HG02678 (cell line): ENCODE results near the gene MNS1.
A peak's percentile ranks its signal among the peaks of the same experiment; 100 is the strongest.
"Not testable (repeated sequence)": the region's sequence is repeated elsewhere in the genome, so short reads cannot be mapped to it uniquely, and the experiment has no call there.

Experiments
- ATAC-seq: cut with Tn5 transposase; IDR thresholded peaks from one replicate; pipeline ENCODE4 v1.9.1; 2021; ENCODE audit warnings: mild to moderate bottlenecking, moderate library complexity; ENCODE audit not compliant: unreplicated experiment

Gene MNS1

DNA sequence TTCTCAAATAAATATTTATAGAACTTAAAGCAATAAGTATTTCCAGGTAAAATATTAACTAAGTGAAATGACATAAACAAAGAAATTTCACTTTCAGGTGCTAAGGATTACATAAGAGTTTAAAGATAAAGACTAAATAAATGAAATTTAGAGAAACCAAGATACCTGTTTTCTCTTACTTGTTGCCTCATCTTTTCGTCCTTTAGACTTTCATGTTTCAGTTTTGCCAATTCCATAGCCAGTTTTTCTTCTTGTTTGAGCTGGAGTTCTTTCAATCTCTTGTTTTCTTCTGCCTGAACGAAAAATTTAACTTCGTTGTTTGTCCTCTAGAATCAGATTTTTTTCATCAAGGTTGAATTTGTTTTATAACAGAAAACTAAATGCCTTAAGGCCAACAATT is 8.7 kb downstream of the MNS1 start:
- no peak for ATAC-seq

DNA sequence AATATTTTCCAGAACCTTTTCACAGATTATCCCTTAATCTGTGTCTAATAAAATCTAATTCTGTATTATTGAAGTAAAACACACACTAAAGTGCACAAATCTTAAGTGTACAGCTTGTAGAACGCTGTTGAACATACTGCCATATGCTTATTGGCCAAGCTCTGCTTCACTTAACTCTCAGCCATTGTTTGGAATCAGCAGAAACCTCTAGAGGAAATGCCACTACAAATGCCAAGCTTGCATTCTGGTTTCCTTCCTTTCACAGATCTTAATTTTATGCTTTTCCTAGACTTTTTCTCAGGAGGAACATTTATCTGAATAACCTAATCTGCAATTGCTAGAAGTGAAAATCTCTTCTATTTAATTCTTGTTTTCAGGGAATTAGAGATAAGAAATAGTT is 10.1 kb downstream of the MNS1 start:
- no peak for ATAC-seq

DNA sequence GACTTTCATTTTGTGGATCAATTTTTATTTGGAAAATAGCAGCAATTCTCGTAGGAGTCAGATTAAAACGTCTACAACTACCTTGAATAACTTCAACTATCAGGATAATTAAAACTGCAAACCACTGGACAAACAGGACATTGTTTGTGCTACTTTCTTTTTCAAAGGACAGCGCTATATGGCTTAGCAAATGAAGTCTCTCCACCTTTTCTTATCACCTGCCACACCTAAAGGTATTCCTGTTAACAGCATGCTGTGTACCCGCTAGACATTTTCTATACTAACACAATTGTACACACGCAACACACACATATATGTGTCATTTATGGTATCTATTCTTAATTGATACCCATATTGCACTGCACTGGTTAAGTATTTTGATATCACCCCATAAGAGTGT is 19.2 kb downstream of the MNS1 start:
- ATAC-seq: no peak

DNA sequence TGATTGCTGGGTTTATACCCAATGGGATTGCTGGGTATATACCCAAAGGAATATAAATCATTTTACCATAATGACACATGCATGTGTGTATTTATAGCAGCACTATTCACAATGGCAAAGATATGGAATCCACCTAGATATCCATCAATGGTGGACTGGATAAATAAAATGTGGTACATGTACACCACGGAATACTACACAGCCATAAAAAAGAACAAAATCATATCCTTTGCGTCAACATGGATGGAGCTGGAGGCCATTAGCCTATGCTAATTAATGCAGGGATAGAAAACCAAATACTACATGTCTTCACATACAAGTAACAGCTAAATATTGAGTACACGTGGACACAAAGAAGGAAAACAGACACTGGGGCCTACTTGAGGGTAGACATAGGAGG is 22.6 kb downstream of the MNS1 start:
- no peak for ATAC-seq

DNA sequence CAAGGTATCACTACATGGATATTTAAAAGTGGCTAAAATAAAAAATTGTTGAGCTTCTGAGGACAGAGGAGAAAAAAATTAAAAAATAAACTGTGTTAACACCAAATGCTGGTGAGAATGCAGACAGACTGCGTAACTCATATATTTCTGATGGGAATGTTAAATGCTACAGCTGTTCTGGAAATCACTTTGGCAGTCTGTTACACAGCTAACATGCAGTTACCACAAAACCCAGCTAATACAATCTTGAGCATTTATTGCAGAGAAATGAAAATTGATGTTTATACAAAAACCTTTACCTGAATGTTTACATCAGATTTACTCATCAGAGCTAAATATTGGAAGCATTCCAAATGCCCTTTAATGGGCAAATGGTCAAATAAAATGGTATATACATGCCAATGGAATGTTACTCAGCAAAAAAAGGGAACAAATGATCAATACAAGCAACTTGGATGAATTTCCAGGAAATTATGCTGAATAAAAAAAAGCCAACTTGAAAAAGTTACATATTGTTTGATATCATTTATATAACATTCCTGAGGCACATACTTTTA is 24.6 kb downstream of the MNS1 start:
- ATAC-seq: no peak

DNA sequence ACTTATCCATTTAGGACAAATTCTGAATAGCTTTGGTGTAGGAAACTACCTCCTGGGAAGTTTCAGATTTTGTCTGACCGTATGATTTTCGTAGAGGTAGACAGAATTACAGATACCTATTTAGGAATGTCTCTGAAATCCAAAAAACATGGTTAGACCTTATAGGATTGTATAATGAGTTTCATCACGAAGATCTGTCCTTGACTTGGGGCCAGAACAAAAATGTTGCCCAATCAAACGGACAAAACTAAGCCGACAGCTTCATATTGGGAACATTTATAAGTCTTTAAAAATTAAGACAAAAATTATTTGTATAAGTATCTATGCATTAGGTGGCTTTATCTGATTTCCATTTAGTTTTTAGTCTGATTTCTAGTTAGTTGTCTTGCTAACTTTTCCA is 32.6 kb downstream of the MNS1 start:
- no peak for ATAC-seq

DNA sequence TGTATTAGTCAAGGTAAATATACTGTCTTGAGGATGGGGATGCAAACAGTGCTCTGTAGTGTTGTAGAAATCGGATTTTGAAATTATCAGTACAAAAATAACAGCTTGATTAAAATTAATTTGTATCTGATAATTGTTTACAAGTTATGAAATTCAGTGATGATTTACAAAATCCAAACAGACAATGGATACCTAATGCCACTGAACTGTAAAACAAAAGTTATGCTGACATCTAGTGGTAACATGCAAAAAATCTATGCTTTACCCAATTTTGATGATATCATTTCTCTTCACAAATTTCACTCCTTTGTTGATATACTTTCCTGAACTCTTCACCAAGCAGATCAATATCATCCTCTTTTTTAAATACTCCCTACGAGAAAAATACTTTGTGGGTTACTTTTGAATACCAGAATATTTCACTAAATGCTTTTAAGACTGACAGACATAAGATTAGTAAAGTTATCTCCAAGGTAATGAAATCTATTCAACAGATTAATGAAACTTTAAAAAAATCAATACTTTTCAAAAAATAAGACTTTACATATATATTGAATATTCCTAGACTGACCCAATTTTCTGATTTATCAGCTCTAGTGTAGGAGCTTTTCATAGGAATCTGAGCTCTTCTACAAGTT is 36.0 kb downstream of the MNS1 start:
- ATAC-seq: peak; percentile 50

DNA sequence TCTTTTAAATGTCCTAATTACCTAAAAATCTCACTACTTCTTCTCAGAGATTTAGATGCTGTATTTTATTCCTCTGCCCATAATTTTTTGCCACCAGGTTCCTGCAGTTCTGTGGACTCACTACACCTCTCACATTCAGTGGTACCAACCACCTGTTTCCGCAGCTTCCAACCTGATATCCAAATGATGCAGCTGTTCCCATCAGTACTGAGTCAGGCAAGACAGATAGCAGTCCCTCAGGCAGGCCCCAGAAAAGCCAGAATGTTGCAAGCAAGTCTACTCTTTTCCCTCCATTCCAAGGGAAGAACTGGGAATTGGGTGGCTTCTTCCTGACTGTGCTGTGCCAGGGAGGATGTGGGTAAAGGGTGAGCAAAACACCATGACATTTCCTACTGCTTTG is 39.0 kb downstream of the MNS1 start:
- no peak for ATAC-seq

DNA sequence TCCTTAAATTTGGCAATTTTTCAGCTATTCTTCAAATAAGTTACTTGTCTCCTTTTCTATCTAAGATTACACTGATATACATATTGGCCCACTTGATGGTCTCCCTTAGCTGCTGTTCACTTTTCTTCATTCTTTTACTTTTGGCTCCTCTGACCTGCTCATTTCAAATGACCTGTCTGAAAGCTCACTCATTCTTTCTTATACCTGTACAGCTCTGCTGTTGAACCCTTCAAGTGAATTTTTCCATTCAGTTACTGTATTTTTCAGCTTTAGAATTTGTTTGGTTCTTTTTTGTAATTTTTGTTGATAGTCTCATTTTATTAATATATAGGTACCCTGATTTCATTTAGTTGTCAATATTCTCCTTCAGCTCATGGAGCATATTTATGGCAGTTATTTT is 39.7 kb downstream of the MNS1 start:
- ATAC-seq: no peak

DNA sequence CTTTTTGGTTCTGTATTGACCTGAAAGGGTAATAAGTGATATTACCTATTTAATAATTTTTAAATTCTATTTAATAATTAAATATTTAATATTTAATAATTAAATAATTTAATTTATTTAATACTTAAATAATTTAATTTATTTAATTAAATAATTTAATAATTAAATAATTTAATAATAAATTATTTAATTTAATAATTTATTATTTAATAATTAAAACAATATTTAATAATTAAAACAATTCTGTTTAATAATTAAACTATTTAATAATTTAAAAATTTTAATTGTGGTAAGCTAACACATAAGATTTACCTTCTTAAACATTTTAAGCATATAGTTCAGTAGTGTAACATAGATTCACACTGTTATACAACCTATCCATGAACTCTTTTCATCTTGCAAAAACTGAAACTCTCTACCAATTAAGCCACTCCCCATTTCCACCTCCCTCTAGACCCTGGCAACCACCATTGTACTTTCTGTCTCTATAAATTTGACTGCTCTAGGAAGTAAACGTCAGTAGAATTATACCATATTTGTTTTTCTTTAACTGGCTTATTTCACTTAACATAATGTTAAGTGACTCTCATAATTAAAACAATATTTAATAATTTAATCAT is 51.7 kb downstream of the MNS1 start:
- ATAC-seq: not testable (repeated sequence)

DNA sequence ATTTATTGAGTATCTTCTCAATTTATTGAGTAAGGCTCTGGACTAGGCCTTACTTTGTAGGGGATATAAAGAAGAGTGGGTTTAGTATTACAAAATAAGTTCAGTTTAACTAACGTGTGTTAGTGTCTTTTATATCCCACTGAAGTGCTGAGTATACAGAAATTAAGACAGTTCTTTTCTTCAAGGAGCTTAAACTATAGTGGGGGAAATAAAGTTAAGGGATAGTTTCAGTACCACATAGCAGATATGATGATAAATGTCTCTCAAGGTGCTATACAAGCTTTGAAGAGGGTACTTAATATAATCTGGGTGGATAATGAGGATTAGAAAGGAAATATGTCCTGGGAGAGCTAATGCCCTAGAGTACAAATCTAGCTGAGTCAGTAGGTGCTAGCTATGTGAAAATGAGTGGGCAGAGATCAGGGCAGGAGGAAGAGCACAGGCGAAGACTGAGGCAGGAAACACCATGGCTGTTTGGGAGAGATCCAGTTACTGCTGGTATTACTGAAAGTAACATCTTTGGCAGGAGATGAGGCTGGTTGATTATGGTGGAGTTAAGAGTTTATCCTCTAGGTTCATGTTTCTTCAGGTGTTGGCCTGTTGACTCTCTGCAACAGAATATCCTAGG is 53.7 kb downstream of the MNS1 start:
- no peak for ATAC-seq

DNA sequence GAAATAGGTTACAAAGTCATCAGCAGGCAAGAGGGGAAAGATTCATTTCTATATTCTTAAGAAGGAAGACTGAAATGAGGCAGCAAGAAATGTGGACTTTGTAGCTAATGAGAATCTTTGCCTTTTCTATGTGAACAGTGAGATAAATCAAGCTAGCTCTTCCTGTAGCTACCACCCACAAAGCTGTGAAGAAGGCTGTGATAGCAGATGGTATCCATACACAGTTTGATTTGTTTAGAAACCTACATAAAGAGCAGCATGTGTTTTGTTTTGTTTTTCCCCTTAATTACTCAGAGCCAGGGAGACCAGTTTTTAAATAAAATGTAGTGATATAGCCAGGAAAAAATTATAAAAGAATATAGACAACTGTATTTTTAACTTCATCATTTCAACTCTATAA is 54.2 kb downstream of the MNS1 start:
- no peak for ATAC-seq

DNA sequence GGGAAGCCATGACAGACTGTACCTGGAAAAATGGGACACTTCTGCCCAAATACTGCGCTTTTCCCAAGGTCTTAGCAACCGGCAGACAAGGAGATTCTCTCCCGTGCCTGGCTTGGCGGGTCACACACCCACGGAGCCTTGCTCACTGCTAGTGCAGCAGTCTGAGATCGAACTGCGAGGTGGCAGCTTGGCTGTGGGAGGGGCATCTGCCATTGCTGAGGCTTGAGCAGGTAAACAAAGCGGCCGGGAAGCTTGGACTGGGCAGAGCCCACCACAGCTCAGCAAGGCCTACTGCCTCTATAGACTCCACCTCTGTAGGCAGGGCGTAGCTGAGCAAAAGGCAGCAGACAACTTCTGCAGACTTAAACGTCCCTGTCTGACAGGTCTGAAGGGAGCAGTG is 65.7 kb downstream of the MNS1 start:
- not testable (repeated sequence) for ATAC-seq

DNA sequence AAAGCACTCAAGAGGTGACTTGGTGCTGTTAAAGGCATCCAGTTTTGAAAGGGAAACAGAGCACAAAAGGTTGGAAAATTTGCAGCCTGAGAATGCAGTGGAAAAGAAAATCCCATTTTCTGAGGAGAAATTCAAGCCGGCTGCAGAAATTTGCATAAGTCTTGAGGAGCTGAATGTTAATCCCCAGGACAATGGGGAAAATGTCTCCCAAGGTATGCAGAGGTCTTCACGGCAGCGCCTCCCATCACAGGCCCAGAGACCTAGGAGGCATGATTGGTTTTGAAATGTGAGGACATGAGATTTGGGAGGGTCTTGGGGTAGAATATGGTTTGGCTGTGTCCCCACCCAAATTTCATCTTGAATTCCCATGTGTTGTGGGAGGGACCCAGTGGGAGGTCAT is 67.6 kb downstream of the MNS1 start:
- ATAC-seq: not testable (repeated sequence)

DNA sequence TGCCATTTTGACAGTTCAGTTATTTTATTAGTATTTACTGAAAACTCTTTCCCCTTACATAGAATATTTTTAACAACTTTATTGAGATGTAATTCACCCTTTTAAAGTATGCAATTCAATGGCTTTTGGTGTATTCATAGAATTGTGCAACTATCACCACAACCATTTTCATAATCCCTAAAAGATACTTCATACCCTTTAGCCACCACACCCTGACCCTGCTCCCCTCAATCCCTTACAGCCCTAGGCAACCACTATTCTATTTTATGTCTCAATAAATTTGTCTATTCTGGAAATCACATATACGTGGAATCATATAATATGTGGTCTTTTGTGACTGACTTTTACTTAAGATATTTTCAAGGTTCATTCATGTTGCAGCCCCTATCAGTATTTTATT is 70.0 kb downstream of the MNS1 start:
- no peak for ATAC-seq

DNA sequence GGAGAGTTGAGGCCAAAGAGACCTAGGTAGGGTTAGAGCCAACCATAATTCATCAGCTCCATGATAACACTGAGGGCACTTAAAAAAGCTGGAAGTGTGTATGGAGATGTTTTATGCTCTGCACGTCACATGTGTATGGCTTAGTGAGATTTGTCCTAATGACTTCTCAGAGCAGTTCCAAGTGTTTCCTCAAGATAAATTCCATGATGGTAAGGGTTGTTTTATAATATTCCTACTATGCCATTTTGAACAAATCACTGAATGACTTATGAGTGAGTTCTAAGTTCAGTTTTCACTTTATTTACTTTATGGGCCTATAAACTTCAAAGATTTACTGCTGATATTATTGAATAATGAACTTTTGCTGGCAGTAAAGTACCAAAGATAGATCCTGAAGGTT is 71.7 kb downstream of the MNS1 start:
- ATAC-seq: no peak

DNA sequence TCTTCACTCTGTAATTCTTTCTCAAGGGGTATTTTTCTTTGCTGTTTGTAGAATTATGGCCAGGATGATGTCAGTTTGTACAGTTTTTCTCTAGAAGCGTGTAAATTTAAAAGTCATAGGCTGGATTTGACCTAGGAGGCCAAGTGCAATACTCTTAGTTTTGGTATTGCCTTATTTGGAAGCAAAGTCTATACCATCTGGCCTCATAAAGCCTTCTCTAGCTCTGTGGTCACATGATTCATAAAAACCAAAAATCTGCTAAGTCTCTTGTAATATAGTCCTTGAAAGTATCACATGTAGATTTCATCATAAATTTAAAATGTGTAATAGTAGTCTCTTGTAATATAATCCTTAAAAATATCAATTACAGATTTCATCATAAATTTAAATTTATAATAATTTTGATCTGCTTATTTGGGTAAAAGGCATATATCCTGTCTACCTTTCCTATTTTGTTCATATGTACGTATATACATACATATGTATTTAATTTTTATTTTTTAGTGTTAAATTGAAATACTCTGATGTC is 74.1 kb downstream of the MNS1 start:
- no peak for ATAC-seq

DNA sequence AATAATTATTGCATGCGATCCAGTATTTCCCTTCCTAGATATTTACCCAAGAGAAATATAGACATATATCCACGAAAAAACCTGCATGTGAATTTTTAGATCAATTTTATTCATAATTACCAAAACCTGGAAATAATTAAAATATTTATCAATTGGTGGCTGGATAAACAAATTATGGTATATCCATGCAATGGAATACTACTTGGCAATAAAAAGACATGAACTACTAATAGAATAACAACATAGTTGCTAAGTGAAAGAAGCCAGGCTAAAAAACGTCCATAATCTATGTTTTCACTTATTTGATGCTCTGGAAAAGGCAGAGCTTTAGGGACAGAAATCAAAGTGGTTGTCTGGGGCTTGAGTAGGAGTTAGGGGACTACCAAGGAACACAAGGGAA is 79.0 kb downstream of the MNS1 start:
- no peak for ATAC-seq

DNA sequence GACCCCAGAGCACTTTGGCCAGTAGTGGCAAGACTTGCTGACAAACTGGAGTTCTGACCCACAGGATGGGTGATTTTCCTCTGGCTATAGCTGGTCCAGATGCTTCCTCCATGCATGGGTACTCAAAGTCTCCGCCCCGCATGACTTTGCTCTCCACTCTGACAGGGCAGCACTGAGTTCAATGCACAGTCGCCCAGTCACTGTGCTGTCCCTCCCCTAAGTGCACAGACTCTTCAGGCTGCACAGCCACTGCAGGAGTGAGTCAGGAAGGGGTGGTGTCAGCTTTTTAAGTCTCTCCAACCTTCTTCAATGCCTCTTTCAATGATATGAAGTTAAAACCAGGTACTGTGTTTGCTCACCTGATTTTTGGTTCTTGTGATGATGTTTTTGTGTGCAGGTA is 81.9 kb downstream of the MNS1 start:
- ATAC-seq: no peak
